Liver (tissue), 9 donors: ENCODE measurements around the gene LRRC61. TPM values are rescaled to one million over a fixed set of nuclear protein-coding genes. Genes with fewer than 3 reads are reported as not detected.
"Not testable (repeated sequence)": the region's sequence is repeated elsewhere in the genome, so short reads cannot be mapped to it uniquely, and the experiment has no call there.

ENCODE experiments used
- DNase-seq: peaks from one replicate; pipeline ENCODE4 v3.0.0-alpha.2; 2017; ENCODE audit warnings: low spot score
- H3K27ac ChIP-seq, 2 donors: one replicate each; pipeline ENCODE4 v1.7.0; 2013; ENCODE audit warnings: inconsistent platforms in 2 of 2, low read length in 2 of 2, control low read depth in 1 of 2, low read depth in 1 of 2, mild to moderate bottlenecking in 1 of 2
- H3K27me3 ChIP-seq, 4 donors: one replicate each; pipeline versions ENCODE4 v1.6.1 to v1.7.0; 2013; ENCODE audit warnings: low read length in 3 of 4, inconsistent platforms in 1 of 4, mild to moderate bottlenecking in 1 of 4, moderate library complexity in 1 of 4; ENCODE audit not compliant: control insufficient read depth in 4 of 4, insufficient read depth in 4 of 4
- H3K36me3 ChIP-seq, 4 donors: one replicate each; pipeline versions ENCODE4 v1.6.1 to v1.7.0; 2013; ENCODE audit warnings: low read length in 3 of 4, mild to moderate bottlenecking in 3 of 4, low read depth in 1 of 4, moderate library complexity in 1 of 4; ENCODE audit not compliant: control insufficient read depth in 4 of 4, insufficient read depth in 3 of 4
- H3K4me1 ChIP-seq, 4 donors: one replicate each; pipeline versions ENCODE4 v1.6.1 to v1.7.0; 2013; ENCODE audit warnings: low read length in 3 of 4, mild to moderate bottlenecking in 3 of 4, moderate library complexity in 1 of 4; ENCODE audit not compliant: control insufficient read depth in 4 of 4, insufficient read depth in 4 of 4
- H3K4me3 ChIP-seq, 3 donors: one replicate each; pipeline versions ENCODE4 v1.6.1 to v1.7.0; 2013; ENCODE audit warnings: low read length in 3 of 3, control low read depth in 1 of 3, low read depth in 1 of 3, mild to moderate bottlenecking in 1 of 3
- H3K9ac ChIP-seq, 2 donors: one replicate each; pipeline ENCODE4 v1.7.0; 2013; ENCODE audit warnings: low read length in 2 of 2, mild to moderate bottlenecking in 2 of 2, moderate library complexity in 2 of 2, control low read depth in 1 of 2, low read depth in 1 of 2
- H3K9me3 ChIP-seq, 4 donors: one replicate each; pipeline versions ENCODE4 v1.6.1 to v1.7.0; 2013; ENCODE audit warnings: low read length in 3 of 4; ENCODE audit not compliant: control insufficient read depth in 4 of 4
- HNF4A ChIP-seq, 2 donors: conservative IDR thresholded peaks; 2 replicates each; pipeline ENCODE4 v1.6.1; 2016; ENCODE audit warnings: antibody characterized with exemption in 2 of 2, mild to moderate bottlenecking in 2 of 2
- WGBS: extraction: QIAGEN DNeasy Blood & Tissue Kit; methylation state at CpG from one replicate; pipeline ENCODE4 v1.1.7; 2013; 5-methylcytosine and 5-hydroxymethylcytosine counted together
- polyA plus RNA-seq, 2 donors: library from polyadenylated mRNA; stranded (reverse) in 1 of 2; unstranded in 1 of 2; fragments of 200-250 nt in 1 of 2; fragments of >200 nt in 1 of 2; fragmentation: Nextera tagmentation in 1 of 2; extraction: Ambion mirVana in 1 of 2; gene quantifications; one replicate each; pipeline versions ENCODE4 v1.2.1 to v1.2.3, GENCODE V29; 2013 to 2015
- total RNA-seq, 2 donors: library from RNA; depleted of rRNA; stranded (reverse); fragments of >200 nt; gene quantifications; one replicate each; pipeline ENCODE4 v1.2.3, GENCODE V29; 2014
- donor health status: healthy.
- donor health status: healthy.
- donor health status: healthy.
- donor health status: healthy.
- donor health status: healthy.

LRRC61 gene
- total and polyA plus RNA-seq, 4 donors, result 12.0 to 21.0 (median 15.6) TPM

DNA sequence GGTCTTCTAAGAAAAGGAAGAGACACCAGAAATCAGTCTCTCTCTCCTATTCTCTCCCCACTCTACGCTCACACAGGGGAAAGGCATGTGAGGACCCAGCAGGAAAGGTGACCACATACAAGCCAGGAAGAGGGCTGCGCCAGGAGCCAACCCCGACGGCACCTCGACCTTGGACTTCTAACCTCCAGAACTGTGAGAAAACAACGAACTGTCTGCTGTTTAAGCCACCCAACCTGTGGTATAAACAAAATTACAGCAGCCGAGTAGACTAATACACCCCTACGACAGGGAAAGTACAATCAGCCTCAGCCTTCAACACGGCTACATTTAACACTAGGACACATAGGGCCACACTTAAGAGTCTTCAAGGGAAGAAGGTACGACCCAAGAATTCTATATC lies 26.4 kb upstream of the LRRC61 start:
- 52% methylated on average over 9 of the region's 10 CpGs for whole genome bisulfite sequencing
- not testable (repeated sequence) for H3K9me3 ChIP-seq, H3K27ac ChIP-seq, H3K4me1 ChIP-seq, H3K9ac ChIP-seq, H3K27me3 ChIP-seq, DNase-seq, H3K36me3 ChIP-seq, H3K4me3 ChIP-seq
- peak; percentile 10 to 25 for TF ChIP-seq HNF4A (conservative IDR thresholded peaks at IDR 0.05)

DNA sequence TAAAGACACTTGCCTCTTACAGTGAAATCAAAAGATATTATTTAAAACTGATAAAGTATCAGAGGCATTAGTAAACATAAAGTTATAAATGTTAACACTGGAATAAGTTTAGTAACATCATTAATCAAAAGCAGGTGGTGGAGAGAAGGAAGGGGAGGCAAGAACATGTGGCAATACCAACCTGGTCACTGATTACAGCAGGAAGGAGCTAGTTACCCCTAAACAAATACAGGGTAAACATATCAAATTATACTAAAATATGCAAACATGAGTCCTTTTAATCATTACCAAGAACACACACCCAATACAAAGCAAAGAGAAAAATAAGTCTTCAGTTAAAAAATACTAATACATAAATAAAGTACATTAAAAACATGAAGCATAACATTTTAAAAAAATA lies 25.2 kb upstream of the LRRC61 start:
- not testable (repeated sequence) for DNase-seq, H3K9ac ChIP-seq, H3K4me1 ChIP-seq, H3K36me3 ChIP-seq, H3K27ac ChIP-seq, H3K4me3 ChIP-seq, H3K9me3 ChIP-seq, H3K27me3 ChIP-seq

DNA sequence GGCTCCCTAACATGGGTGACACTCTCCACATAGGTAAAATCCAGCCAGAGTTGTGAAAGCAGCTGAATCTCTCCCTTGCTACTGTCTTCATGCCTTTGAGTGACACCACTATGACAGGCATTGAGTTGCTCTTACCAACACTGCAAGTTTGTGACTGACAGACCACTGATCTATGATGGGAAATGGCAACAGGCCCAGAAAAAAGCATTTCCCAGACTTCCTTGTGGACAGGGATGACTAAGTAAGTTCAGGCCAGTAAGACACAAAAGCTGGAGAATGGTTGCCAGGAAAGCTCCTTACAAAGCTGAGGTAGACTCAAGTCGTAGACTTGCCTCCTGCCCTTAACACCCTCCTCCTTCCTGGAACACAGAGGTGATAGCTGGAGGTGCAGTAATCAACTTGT lies 20.2 kb upstream of the LRRC61 start:
- H3K9ac ChIP-seq, H3K36me3 ChIP-seq, H3K9me3 ChIP-seq, H3K4me1 ChIP-seq, H3K27ac ChIP-seq, H3K27me3 ChIP-seq, H3K4me3 ChIP-seq, DNase-seq: not testable (repeated sequence)
- WGBS, result 78% methylated on average over 1 of the region's 1 CpG

DNA sequence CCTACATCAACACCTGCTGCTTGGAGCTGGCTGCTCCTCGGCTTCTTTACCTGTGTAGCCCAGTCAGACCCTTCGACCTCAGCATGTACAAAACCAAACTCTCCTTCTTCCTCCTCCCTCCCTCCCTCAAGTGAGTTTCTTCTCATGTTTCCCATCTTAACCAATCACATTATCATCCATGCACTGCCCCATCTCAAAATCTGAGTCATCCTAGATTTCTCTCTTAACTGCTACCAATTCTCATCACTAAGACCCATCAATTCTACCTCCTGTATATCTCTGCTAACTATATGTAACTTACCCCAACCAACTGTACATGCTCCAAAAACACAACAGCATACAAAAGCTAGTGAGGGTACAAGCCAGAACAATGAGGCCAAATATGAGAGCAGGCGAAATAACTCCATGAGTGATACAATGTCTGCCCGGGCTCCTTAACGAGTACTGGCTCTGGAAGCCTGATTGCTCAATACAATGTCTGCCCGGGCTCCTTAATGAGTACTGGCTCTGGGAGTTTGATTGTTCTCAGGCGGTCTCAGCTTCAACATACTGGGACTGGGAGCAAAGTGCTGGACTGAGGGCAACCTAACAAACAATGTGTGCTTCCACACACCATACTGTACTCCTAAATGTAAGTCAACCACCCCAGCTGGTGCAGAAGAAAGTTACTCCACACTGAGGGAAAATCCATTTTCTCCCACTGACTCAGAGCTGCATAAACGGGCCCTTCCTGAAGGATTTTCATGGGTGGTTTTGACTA lies 18.5 kb upstream of the LRRC61 start:
- H3K27me3 ChIP-seq, H3K9me3 ChIP-seq, DNase-seq, H3K27ac ChIP-seq, H3K36me3 ChIP-seq, H3K4me3 ChIP-seq, H3K9ac ChIP-seq, H3K4me1 ChIP-seq: not testable (repeated sequence)
- 80% methylated on average over 8 of the region's 8 CpGs for WGBS

DNA sequence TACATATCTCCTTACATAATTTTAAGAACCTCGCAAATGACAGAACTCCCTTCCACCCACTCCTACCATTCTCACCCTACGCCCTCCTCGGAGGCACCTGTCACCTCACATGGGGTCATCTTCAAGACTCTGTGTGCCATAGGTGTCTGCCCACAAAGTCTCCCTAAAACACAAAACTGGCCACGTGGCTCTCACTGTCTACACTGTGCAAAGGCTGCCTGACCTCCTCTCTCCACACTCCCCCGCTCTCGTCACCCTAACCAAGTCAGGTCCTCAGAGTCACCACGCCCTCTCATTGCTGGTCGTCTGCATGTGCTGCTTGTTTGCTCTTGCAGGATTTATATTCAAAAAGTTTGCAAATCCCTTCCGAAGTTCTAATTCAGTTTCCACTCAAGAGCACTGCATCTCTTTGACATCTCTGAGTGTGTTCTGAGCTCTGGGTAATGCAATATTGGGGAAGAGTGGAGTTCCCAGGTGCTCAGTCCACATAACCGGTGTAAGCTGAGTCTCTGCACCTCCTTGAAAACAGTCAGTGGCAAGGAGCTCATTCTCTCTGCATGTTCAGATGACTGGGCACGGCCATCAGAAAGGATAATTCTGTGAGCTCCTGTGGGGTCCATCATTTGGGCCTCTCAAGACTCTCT lies 17.8 kb upstream of the LRRC61 start:
- H3K4me1 ChIP-seq, H3K36me3 ChIP-seq, H3K27me3 ChIP-seq, H3K9me3 ChIP-seq, H3K27ac ChIP-seq, H3K9ac ChIP-seq, H3K4me3 ChIP-seq, DNase-seq: not testable (repeated sequence)
- 86% methylated on average over 11 of the region's 11 CpGs for WGBS

DNA sequence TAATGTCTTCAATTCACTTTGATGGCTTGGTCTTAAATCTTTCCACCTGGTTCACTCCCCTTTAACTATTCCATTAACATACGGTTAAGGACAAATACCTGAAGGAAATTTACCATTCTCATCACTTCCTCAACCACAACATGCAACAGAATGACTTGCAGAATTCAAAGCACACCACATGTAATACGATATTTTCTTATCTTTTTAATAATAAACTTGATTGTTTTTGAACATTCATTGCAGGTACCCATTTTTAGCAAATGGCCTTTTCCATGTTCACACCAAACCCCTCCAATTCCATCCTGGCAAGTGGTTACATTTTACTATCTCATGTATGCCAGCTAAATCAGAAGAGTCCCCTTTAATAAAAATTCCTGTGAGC lies 17.3 kb upstream of the LRRC61 start:
- H3K27me3 ChIP-seq, H3K9me3 ChIP-seq, H3K4me1 ChIP-seq, H3K4me3 ChIP-seq, H3K9ac ChIP-seq, H3K27ac ChIP-seq, H3K36me3 ChIP-seq, DNase-seq: not testable (repeated sequence)
- WGBS, result 88% methylated on average over 2 of the region's 2 CpGs

DNA sequence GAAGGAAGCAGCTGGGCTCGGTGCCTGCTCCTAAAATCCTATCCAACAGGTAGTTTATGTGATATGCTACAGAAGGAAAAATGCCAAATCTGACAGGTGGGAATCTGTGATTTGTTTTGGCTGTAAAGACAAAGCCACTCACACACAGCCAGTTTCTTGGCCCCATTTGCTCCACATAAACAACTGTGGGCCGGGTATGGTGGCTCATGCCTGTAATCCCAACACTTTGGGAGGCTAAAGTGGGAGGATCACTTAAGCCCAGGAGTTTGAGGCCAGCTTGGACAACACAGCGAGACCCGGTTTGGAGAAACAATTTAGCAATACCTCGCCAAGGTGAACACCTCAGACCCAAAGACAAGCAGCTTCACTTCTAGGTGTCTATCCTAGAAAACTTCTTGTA lies 16.8 kb upstream of the LRRC61 start:
- 88% methylated on average over 5 of the region's 5 CpGs for WGBS
- not testable (repeated sequence) for H3K9ac ChIP-seq, H3K27me3 ChIP-seq, H3K4me3 ChIP-seq, DNase-seq, H3K27ac ChIP-seq, H3K36me3 ChIP-seq, H3K9me3 ChIP-seq, H3K4me1 ChIP-seq
